Measurements from ENCODE around the gene UGP2. TPM values are rescaled to one million over a fixed set of nuclear protein-coding genes. Genes with fewer than 3 reads are reported as not detected.

The UGP2 gene
- total and polyA plus RNA-seq, 2 of the 8 experiments (the other 6 are each of a cell fraction or from before 2014, with no cell fraction given), result 278 to 956 TPM

- no peak for TF ChIP-seq NANOG (IDR thresholded peaks at IDR 0.05; ENCODE audit: insufficient read depth, low read depth, low read length, poor library complexity, severe bottlenecking)
- TF ChIP-seq SAP30 (IDR thresholded peaks at IDR 0.05; ENCODE audit: insufficient read depth, insufficient replicate concordance, low read length), result no peak
These were observed 38.9 kb downstream of the UGP2 start (continued) for GRCh38 chr2:63880625-63881024.

All from H1 (cell line).